ENCODE results near the gene RTBDN. TPM values are rescaled to one million over a fixed set of nuclear protein-coding genes. Genes with fewer than 3 reads are reported as not detected.
A peak's percentile ranks its signal among the peaks of the same experiment; 100 is the strongest.

RTBDN gene
- total RNA-seq, 2 experiments from 2014 or later: not detected

GRCh38 chr19:12789098-12789903, 45.1 kb downstream of the RTBDN start:
- Mint-ChIP-seq H3K27me3 (peaks cover 13% of the 10 kb centered on the region), H3K36me3 (ENCODE audit: low read depth) (peaks cover 34% of the 10 kb centered on the region), H3K4me3 (peak overlapping the region; percentile 88), H3K9me3 (no peaks in the 10 kb centered on the region), H3K4me1 (ENCODE audit: low read depth) (peaks cover 34% of the 10 kb centered on the region), H3K27ac (peak overlapping the region; percentile 99)
- peak overlapping the region; percentile 98 for H3K4me3 ChIP-seq (ENCODE audit: low read length)
- no peak for ATAC-seq (ENCODE audit: poor library complexity)
- DNase-seq: peak in 2 of 14 experiments; percentile 21 to 42
- H3K9me3 ChIP-seq (ENCODE audit: control insufficient read depth in 1 of 2, insufficient read depth in 1 of 2, low read length in 2 of 2): no peaks in the 10 kb centered on the region
- TF ChIP-seq CTCF (IDR thresholded peaks at IDR 0.05): no peak
- CTCF ChIA-PET: interaction anchor here (2.1 kb wide), 1 partner anchor 12 kb away, joined by 24 read pairs; no protein-coding TSS in a partner anchor
- H3K27ac ChIP-seq (ENCODE audit: low read depth in 1 of 2, low read length in 2 of 2): peak overlapping the region; percentile 99 to 100
- H3K4me1 ChIP-seq (ENCODE audit: insufficient read depth, low read length): peaks cover 66% of the 10 kb centered on the region
- H3K27me3 ChIP-seq (ENCODE audit: control insufficient read depth in 1 of 2, insufficient read depth in 2 of 2, low read length in 2 of 2): no peaks in the 10 kb centered on the region
- POLR2A ChIA-PET: interaction anchor here (4.0 kb wide), 1 partner anchor 12 kb away, joined by 31 read pairs; no protein-coding TSS in a partner anchor
- intact Hi-C loops (cut with DNase I, micrococcal nuclease): loop anchor here in 1 of 2 experiments (10.0 kb wide), 1 partner anchor 146 kb away; the partner anchor contains the start of genes CALR and FARSA
- H3K36me3 ChIP-seq (ENCODE audit: insufficient read depth, low read length): peaks cover 5% of the 10 kb centered on the region

- intact Hi-C loops (cut with DNase I, micrococcal nuclease): loop anchor here in 1 of 2 experiments (10.0 kb wide), 1 partner anchor 146 kb away; the partner anchor contains the start of genes CALR and FARSA
- no peaks in the 10 kb centered on the region for H3K9me3 Mint-ChIP-seq
- ATAC-seq (ENCODE audit: poor library complexity) (no peak), DNase-seq (peak in 6 of 14 experiments; percentile 25 to 87 (median 44))
- ChIA-PET POLR2A (interaction anchor here (4.0 kb wide), 1 partner anchor 11 kb away, joined by 31 read pairs; no protein-coding TSS in a partner anchor), CTCF (interaction anchor here (2.1 kb wide), 1 partner anchor 11 kb away, joined by 24 read pairs; no protein-coding TSS in a partner anchor)
- H3K27me3 ChIP-seq (ENCODE audit: control insufficient read depth in 1 of 2, insufficient read depth in 2 of 2, low read length in 2 of 2): no peaks in the 10 kb centered on the region
- peak overlapping the region; percentile 88 to 97 for H3K27ac ChIP-seq (ENCODE audit: low read depth in 1 of 2, low read length in 2 of 2)
- peaks cover 30% of the 10 kb centered on the region for H3K4me1 Mint-ChIP-seq (ENCODE audit: low read depth)
- H3K36me3 Mint-ChIP-seq (ENCODE audit: low read depth): peaks cover 30% of the 10 kb centered on the region
- H3K36me3 ChIP-seq (ENCODE audit: insufficient read depth, low read length): peaks cover 5% of the 10 kb centered on the region
- no peaks in the 10 kb centered on the region for H3K9me3 ChIP-seq (ENCODE audit: control insufficient read depth in 1 of 2, insufficient read depth in 1 of 2, low read length in 2 of 2)
- H3K4me3 Mint-ChIP-seq: peak overlapping the region; percentile 88
- peaks cover 68% of the 10 kb centered on the region for H3K4me1 ChIP-seq (ENCODE audit: insufficient read depth, low read length)
- H3K4me3 ChIP-seq (ENCODE audit: low read length): peak overlapping the region; percentile 49
- peak overlapping the region; percentile 99 for H3K27ac Mint-ChIP-seq
- TF ChIP-seq CTCF (IDR thresholded peaks at IDR 0.05): no peak
- peaks cover 13% of the 10 kb centered on the region for H3K27me3 Mint-ChIP-seq
These were observed 45.7 kb downstream of the RTBDN start for GRCh38 chr19:12788682-12789097.

- ATAC-seq (ENCODE audit: poor library complexity): no peak
- Mint-ChIP-seq H3K9me3 (no peaks in the 10 kb centered on the region), H3K36me3 (ENCODE audit: low read depth) (peaks cover 26% of the 10 kb centered on the region), H3K4me1 (ENCODE audit: low read depth) (peaks cover 34% of the 10 kb centered on the region), H3K27ac (peak overlapping the region; percentile 99), H3K4me3 (peak overlapping the region; percentile 45), H3K27me3 (peaks cover 10% of the 10 kb centered on the region)
- H3K4me3 ChIP-seq (ENCODE audit: low read length): peak overlapping the region; percentile 49
- H3K27ac ChIP-seq (ENCODE audit: low read depth in 1 of 2, low read length in 2 of 2): peak overlapping the region; percentile 88 to 97
- CTCF ChIA-PET: interaction anchor here (2.1 kb wide), 1 partner anchor 11 kb away, joined by 24 read pairs; no protein-coding TSS in a partner anchor
- TF ChIP-seq CTCF (IDR thresholded peaks at IDR 0.05): no peak
- peak in 1 of 14 experiments; percentile 16 for DNase-seq
- no peaks in the 10 kb centered on the region for H3K9me3 ChIP-seq (ENCODE audit: control insufficient read depth in 1 of 2, insufficient read depth in 1 of 2, low read length in 2 of 2)
- intact Hi-C loops (cut with DNase I, micrococcal nuclease): loop anchor here in 1 of 2 experiments (10.0 kb wide), 1 partner anchor 147 kb away; the partner anchor contains the start of genes CALR and FARSA
- H3K4me1 ChIP-seq (ENCODE audit: insufficient read depth, low read length): peaks cover 73% of the 10 kb centered on the region
- H3K36me3 ChIP-seq (ENCODE audit: insufficient read depth, low read length): peaks cover 5% of the 10 kb centered on the region
- no peaks in the 10 kb centered on the region for H3K27me3 ChIP-seq (ENCODE audit: control insufficient read depth in 1 of 2, insufficient read depth in 2 of 2, low read length in 2 of 2)
- POLR2A ChIA-PET: interaction anchor here (4.0 kb wide), 1 partner anchor 10 kb away, joined by 31 read pairs; no protein-coding TSS in a partner anchor
These were observed 46.2 kb downstream of the RTBDN start for GRCh38 chr19:12788042-12788681.
